OCI-LY1 (cell line): Measurements from ENCODE around the gene LTB4R.

Experiments
- H2AFZ ChIP-seq: fragments of 200-600 bp; sonication (generic), shearing (Covaris generic); 2 replicates; pipeline ENCODE4 v1.6.0; 2014; ENCODE audit warnings: antibody characterized with exemption, mild to moderate bottlenecking, low read length
- H3F3A ChIP-seq: fragments of 200-600 bp; sonication (generic), shearing (Covaris generic); 2 replicates; pipeline ENCODE4 v1.6.0; 2014; ENCODE audit warnings: mild to moderate bottlenecking, antibody characterized with exemption, low read length, moderate library complexity; ENCODE audit not compliant: insufficient read depth
- H3K27ac ChIP-seq: fragments of 200-600 bp; sonication (generic); 2 replicates; pipeline ENCODE4 v1.5.1; 2014; ENCODE audit warnings: low read length, mixed run types, mild to moderate bottlenecking, low read depth; ENCODE audit not compliant: poor library complexity, severe bottlenecking
- H3K27me3 ChIP-seq: fragments of 200-600 bp; sonication (generic); 2 replicates; pipeline ENCODE4 v1.6.0; 2014; ENCODE audit warnings: antibody characterized with exemption, mild to moderate bottlenecking, low read length, moderate library complexity; ENCODE audit not compliant: insufficient read depth
- H3K36me3 ChIP-seq: fragments of 200-600 bp; sonication (generic); 2 replicates; pipeline ENCODE4 v1.6.1; 2014; ENCODE audit warnings: mild to moderate bottlenecking, antibody characterized with exemption, low read length, moderate library complexity, mixed read lengths; ENCODE audit not compliant: insufficient read depth
- H3K4me1 ChIP-seq: fragments of 200-600 bp; sonication (generic); 2 replicates; pipeline ENCODE4 v1.5.1; 2014; ENCODE audit warnings: mild to moderate bottlenecking, low read length, moderate library complexity; ENCODE audit not compliant: insufficient read depth, severe bottlenecking
- H3K4me2 ChIP-seq: fragments of 200-600 bp; sonication (generic), shearing (Covaris generic); 2 replicates; pipeline ENCODE4 v1.6.1; 2014; ENCODE audit warnings: low read length
- H3K4me3 ChIP-seq: fragments of 200-600 bp; sonication (generic); 2 replicates; pipeline ENCODE4 v1.5.1; 2014; ENCODE audit warnings: low read length, low read depth, mild to moderate bottlenecking, mixed read lengths; ENCODE audit not compliant: poor library complexity, severe bottlenecking
- H3K79me2 ChIP-seq: fragments of 200-600 bp; shearing (Covaris generic); 2 replicates; pipeline ENCODE4 v1.6.1; 2016; ENCODE audit warnings: mixed run types, low read length, mixed read lengths; ENCODE audit not compliant: insufficient read depth
- H3K9ac ChIP-seq: fragments of 200-600 bp; sonication (generic), shearing (Covaris generic); 2 replicates; pipeline ENCODE4 v1.6.1; 2014; ENCODE audit warnings: mild to moderate bottlenecking, low read length, mixed read lengths
- H3K9me2 ChIP-seq: fragments of 200-600 bp; sonication (generic), shearing (Covaris generic); 2 replicates; pipeline ENCODE4 v1.6.1; 2014; ENCODE audit warnings: low read depth, mild to moderate bottlenecking, low read length, mixed read lengths
- H3K9me3 ChIP-seq: fragments of 200-600 bp; shearing (Covaris generic); 2 replicates; pipeline ENCODE4 v1.6.1; 2014; ENCODE audit warnings: low read length, mixed read lengths
- H4K20me1 ChIP-seq: fragments of 200-600 bp; sonication (generic), shearing (Covaris generic); 2 replicates; pipeline ENCODE4 v1.6.0; 2016; ENCODE audit warnings: mild to moderate bottlenecking, low read length; ENCODE audit not compliant: insufficient read depth
- EZH2 ChIP-seq: fragments of 200-600 bp; sonication (generic), shearing (Covaris generic); IDR thresholded peaks from 2 replicates; pipeline ENCODE4 v1.8.0; 2017; ENCODE audit warnings: borderline replicate concordance, mixed run types, mild to moderate bottlenecking, antibody characterized with exemption, low read length, moderate library complexity, mixed read lengths
- TF ChIP-seq, protein P1 (sequence below): fragments of 200-600 bp; sonication (generic), shearing (Covaris generic); IDR thresholded peaks from 2 replicates; pipeline ENCODE4 v1.5.1; 2017; ENCODE audit warnings: mild to moderate bottlenecking, antibody characterized with exemption, low read length, moderate library complexity, mixed read lengths

Gene LTB4R

DNA sequence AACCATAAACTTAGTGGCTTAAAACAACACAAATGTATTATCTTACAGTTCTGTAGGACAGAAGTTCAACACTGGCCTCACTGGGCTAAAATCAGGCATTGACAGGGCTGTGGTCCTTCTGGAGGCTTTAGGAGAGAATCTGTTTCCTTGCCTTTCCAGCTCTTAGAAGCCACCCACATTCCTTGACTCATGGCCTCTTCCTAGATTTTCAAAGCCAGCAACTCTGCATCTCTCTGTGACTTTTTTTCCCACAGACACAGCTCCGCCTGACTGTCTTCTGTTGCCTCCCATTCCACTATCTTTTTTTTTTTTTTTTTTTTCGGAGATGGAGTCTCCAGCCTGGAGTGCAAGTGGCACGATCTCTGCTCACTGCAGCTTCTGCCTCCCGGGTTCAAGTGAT is 44.9 kb downstream of the LTB4R start:
- H3K4me3 ChIP-seq, result no peak overlapping the region
- no peaks in the 10 kb centered on the region for H4K20me1 ChIP-seq
- no peaks in the 10 kb centered on the region for H3K4me1 ChIP-seq
- H3K9me3 ChIP-seq, result no peaks in the 10 kb centered on the region
- TF ChIP-seq EZH2, result no peak
- TF ChIP-seq, protein P1, sequence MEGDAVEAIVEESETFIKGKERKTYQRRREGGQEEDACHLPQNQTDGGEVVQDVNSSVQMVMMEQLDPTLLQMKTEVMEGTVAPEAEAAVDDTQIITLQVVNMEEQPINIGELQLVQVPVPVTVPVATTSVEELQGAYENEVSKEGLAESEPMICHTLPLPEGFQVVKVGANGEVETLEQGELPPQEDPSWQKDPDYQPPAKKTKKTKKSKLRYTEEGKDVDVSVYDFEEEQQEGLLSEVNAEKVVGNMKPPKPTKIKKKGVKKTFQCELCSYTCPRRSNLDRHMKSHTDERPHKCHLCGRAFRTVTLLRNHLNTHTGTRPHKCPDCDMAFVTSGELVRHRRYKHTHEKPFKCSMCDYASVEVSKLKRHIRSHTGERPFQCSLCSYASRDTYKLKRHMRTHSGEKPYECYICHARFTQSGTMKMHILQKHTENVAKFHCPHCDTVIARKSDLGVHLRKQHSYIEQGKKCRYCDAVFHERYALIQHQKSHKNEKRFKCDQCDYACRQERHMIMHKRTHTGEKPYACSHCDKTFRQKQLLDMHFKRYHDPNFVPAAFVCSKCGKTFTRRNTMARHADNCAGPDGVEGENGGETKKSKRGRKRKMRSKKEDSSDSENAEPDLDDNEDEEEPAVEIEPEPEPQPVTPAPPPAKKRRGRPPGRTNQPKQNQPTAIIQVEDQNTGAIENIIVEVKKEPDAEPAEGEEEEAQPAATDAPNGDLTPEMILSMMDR, result no peak
- no peak overlapping the region for H3K4me2 ChIP-seq
- H3K79me2 ChIP-seq, result no peaks in the 10 kb centered on the region
- H2AFZ ChIP-seq, result no peak overlapping the region
- no peak overlapping the region for H3K9ac ChIP-seq
- H3K36me3 ChIP-seq, result no peaks in the 10 kb centered on the region
- no peaks in the 10 kb centered on the region; the same call in 1 of the 2 replicates for H3K27me3 ChIP-seq
- no peak overlapping the region for H3K27ac ChIP-seq
- no peaks in the 10 kb centered on the region for H3F3A ChIP-seq
- H3K9me2 ChIP-seq, result no peaks in the 10 kb centered on the region

DNA sequence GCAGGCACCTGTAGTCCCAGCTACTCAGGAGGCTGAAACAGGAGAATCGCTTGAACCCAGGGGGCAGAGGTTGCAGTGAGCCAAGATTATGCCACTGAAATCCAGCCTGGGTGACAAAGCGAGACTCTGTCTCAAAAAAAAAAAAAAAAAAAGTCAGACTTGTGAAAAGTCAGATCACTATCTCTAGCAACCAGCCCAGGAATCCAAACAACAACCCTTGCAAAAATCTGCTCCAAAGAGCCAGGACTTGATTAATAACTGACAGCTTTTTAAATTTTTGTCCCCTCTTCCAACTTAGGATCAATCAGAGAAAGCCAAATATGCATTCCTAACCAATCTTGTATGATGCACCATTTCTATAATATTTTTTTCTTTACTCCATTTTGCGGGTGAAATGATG is 49.0 kb downstream of the LTB4R start:
- H3K4me1 ChIP-seq, result peaks cover 4% of the 10 kb centered on the region
- no peaks in the 10 kb centered on the region for H3K9me2 ChIP-seq
- no peaks in the 10 kb centered on the region for H3K27me3 ChIP-seq
- H3K36me3 ChIP-seq, result no peaks in the 10 kb centered on the region
- H3K4me3 ChIP-seq, result no peak overlapping the region
- no peak overlapping the region for H2AFZ ChIP-seq
- no peak overlapping the region for H3K4me2 ChIP-seq
- no peaks in the 10 kb centered on the region for H4K20me1 ChIP-seq
- H3K9ac ChIP-seq, result no peak overlapping the region
- H3F3A ChIP-seq, result no peaks in the 10 kb centered on the region
- H3K9me3 ChIP-seq, result no peaks in the 10 kb centered on the region
- H3K27ac ChIP-seq, result no peak overlapping the region
- H3K79me2 ChIP-seq, result no peaks in the 10 kb centered on the region
- TF ChIP-seq, protein P1, result no peak
- no peak for TF ChIP-seq EZH2

DNA sequence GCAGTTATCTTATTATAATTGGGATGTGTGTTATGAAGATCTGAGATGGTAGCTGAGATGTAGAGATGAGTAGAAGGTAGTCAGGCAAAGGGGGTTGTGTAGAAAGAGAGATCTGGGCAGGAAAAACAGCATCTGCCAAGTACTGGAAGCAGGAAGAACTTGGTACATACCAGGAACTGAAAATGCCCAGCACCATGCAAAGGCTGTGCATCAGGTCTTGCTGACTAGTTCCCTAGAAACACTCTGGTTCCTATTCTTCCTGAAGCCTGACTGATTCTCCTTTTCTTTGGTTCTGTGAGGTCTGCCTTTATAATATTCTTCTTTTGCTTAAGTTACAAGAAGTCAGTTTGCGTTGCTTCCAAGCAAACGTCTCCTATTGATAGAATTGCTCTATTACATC is 50.0 kb downstream of the LTB4R start:
- H3K9me3 ChIP-seq, result no peaks in the 10 kb centered on the region
- H4K20me1 ChIP-seq, result no peaks in the 10 kb centered on the region
- H3K36me3 ChIP-seq, result no peaks in the 10 kb centered on the region
- H3K9me2 ChIP-seq, result no peaks in the 10 kb centered on the region
- H3K9ac ChIP-seq, result no peak overlapping the region
- H3K79me2 ChIP-seq, result no peaks in the 10 kb centered on the region
- no peak overlapping the region for H3K27ac ChIP-seq
- H3K4me2 ChIP-seq, result no peak overlapping the region
- H3K27me3 ChIP-seq, result no peaks in the 10 kb centered on the region
- no peaks in the 10 kb centered on the region for H3F3A ChIP-seq
- no peak overlapping the region for H3K4me3 ChIP-seq
- no peak overlapping the region for H2AFZ ChIP-seq
- TF ChIP-seq, protein P1, result no peak
- no peak for TF ChIP-seq EZH2
- peaks cover 13% of the 10 kb centered on the region for H3K4me1 ChIP-seq
